ENCODE measurements around the gene SMYD3. TPM values are rescaled to one million over a fixed set of nuclear protein-coding genes. Genes with fewer than 3 reads are reported as not detected.
"Not testable (repeated sequence)": the region's sequence is repeated elsewhere in the genome, so short reads cannot be mapped to it uniquely, and the experiment has no call there.

SMYD3 gene
- total and polyA plus RNA-seq, 2 of the 13 experiments (the other 11 are each of a cell fraction or from before 2014, with no cell fraction given) = 27.7 to 35.8 TPM

- TF ChIP-seq, protein P1, sequence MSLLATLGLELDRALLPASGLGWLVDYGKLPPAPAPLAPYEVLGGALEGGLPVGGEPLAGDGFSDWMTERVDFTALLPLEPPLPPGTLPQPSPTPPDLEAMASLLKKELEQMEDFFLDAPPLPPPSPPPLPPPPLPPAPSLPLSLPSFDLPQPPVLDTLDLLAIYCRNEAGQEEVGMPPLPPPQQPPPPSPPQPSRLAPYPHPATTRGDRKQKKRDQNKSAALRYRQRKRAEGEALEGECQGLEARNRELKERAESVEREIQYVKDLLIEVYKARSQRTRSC (CRISPR knock-in tag; IDR thresholded peaks at IDR 0.05; ENCODE audit: low read depth) = no peak
- TF ChIP-seq SOX6 (IDR thresholded peaks at IDR 0.05) (no peak), SOX6 (CRISPR knock-in tag; IDR thresholded peaks at IDR 0.05) (peak; percentile 15; the same call in 1 of the 2 replicates)
Observed at GRCh38 chr1:245822996-245823395, 684.1 kb downstream of the SMYD3 start (continued).

GRCh38 chr1:245818363-245818762 lies 688.7 kb downstream of the SMYD3 start:
- in situ Hi-C loops (cut with HindIII; ENCODE audit: extremely low pct_ligation_motif_present, low pct_unique_long_range_greater_than_20kb); H2AFZ ChIP-seq (ENCODE audit: low read length); H3K9me3 ChIP-seq (ENCODE audit: low read length); DNase-seq (ENCODE audit: low spot score); H3K79me2 ChIP-seq (ENCODE audit: insufficient read depth, low read length); FAIRE-seq; H3K4me2 ChIP-seq (ENCODE audit: low read depth, low read length); POLR2A ChIA-PET; H3K36me3 ChIP-seq (replicated peaks in 1 of 2; ENCODE audit: control insufficient read depth in 1 of 2, insufficient read depth in 2 of 2, low read length in 2 of 2); H3K9ac ChIP-seq (ENCODE audit: insufficient read depth, low read depth, low read length); H3K27me3 ChIP-seq (ENCODE audit: control insufficient read depth in 1 of 2, insufficient read depth in 2 of 2, low read length in 2 of 2); H3K27ac ChIP-seq (ENCODE audit: extremely low read length, insufficient read depth, low read length); BruUV-seq (replicated peaks); intact Hi-C loops (cut with micrococcal nuclease; ENCODE audit: unreplicated experiment); H4K20me1 ChIP-seq (ENCODE audit: insufficient read depth, low read length); CTCF ChIA-PET (ENCODE audit: low intra/inter-chr PET ratio, low total read pairs); H3K4me3 ChIP-seq (replicated peaks in 1 of 3; ENCODE audit: insufficient read depth in 1 of 3, low read depth in 2 of 3, low read length in 3 of 3); ATAC-seq: not testable (repeated sequence)
- peaks cover 18% of the 10 kb centered on the region; the same call in 1 of the 2 replicates for H3K4me1 ChIP-seq (ENCODE audit: insufficient read depth, low read length)
- WGBS (ENCODE audit: low lambda C conversion rate) = 95% methylated on average over 4 of the region's 6 CpGs

- H3K36me3 ChIP-seq (replicated peaks in 1 of 2; ENCODE audit: control insufficient read depth in 1 of 2, insufficient read depth in 2 of 2, low read length in 2 of 2); H4K20me1 ChIP-seq (ENCODE audit: insufficient read depth, low read length); ATAC-seq; DNase-seq (ENCODE audit: low spot score); intact Hi-C loops (cut with micrococcal nuclease; ENCODE audit: unreplicated experiment); H3K27ac ChIP-seq (ENCODE audit: extremely low read length, insufficient read depth, low read length); H3K79me2 ChIP-seq (ENCODE audit: insufficient read depth, low read length); FAIRE-seq; H3K9me3 ChIP-seq (ENCODE audit: low read length); H2AFZ ChIP-seq (ENCODE audit: low read length); H3K4me2 ChIP-seq (ENCODE audit: low read depth, low read length); H3K4me3 ChIP-seq (replicated peaks in 1 of 3; ENCODE audit: insufficient read depth in 1 of 3, low read depth in 2 of 3, low read length in 3 of 3); H3K9ac ChIP-seq (ENCODE audit: insufficient read depth, low read depth, low read length); POLR2A ChIA-PET; BruUV-seq (replicated peaks); H3K27me3 ChIP-seq (ENCODE audit: control insufficient read depth in 1 of 2, insufficient read depth in 2 of 2, low read length in 2 of 2); in situ Hi-C loops (cut with HindIII; ENCODE audit: extremely low pct_ligation_motif_present, low pct_unique_long_range_greater_than_20kb); CTCF ChIA-PET (ENCODE audit: low intra/inter-chr PET ratio, low total read pairs): not testable (repeated sequence)
- peaks cover 29% of the 10 kb centered on the region for H3K4me1 ChIP-seq (ENCODE audit: insufficient read depth, low read length)
- WGBS (ENCODE audit: low lambda C conversion rate) = 94% methylated on average over 23 of the region's 24 CpGs
Observed at GRCh38 chr1:245816496-245816895, 690.6 kb downstream of the SMYD3 start.
